AML-193 (cell line): ENCODE data around the gene CFAP97.
A peak's percentile ranks its signal among the peaks of the same experiment; 100 is the strongest.
"Not testable (repeated sequence)": the region's sequence is repeated elsewhere in the genome, so short reads cannot be mapped to it uniquely, and the experiment has no call there.

Experiments
- DNase-seq, 2 experiments: peaks; one replicate each; lab custom pipeline; 2025; lab: John Stamatoyannopoulos, UW

CFAP97 gene

DNA sequence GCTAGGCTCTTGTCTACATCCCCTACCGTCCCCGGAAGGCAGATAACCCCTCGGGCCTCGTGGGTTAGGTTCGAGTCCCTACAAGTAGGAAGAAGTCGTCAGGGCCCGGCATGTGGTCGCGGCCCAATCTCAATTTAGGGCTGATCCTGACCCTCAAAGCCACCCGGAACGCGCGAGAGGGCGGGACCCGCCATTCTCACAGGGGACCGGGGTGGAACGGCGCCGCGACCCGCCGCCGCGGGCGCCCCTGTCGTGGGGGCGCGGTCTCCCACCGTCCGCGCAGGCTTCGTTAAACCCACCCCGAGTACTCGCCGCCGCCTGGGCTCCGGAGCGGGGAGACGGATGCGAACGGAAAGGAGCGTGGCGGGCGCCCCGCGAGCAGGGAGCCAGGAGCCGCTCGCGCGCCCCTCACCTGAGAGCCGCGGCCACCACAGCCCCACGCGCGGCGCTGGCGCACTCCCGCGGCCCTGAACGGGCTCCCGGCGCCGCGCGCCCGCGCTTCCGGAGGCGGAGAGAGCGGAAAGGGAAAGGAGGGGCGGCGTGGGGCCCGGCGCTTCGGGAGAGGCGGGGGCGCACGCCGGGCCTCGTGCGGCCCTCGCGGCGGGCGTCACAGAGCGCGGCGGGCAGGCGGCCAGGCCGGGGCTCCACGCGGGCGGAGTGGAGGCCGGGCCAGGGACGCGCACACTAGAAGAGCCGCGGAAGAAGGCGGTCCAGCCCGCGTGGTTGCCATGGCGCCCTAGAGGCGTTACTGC, at the start of gene CFAP97:
Gene CFAP97, minus strand, starts transcription at position 515 of the 752 bp plus-strand sequence. CDS start 12,804 bp downstream, outside the sequence.
- peak; percentile 70 to 77 for DNase-seq

DNA sequence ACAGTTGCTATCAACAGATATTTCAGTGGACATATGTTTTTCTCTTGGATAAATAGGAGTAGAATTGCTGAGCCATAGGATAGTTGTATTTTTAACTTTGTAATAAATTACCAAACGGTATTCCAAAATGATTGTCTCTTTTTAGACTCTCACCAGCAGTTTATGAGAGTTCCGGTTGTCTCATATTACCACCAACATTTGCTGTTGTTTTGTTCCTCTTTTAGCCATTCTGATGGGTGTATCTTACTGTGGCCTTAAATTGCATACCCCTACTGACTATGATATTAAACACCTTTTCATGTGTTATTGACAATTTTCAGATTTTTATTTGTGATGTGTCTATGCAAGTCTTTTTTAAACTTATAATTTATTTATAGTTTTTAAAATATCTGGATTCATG, 45.3 kb upstream of the CFAP97 start:
- DNase-seq, result no peak

- no peak for DNase-seq
Measured at GRCh38 chr4:185248393-185249039, 44.7 kb upstream of the CFAP97 start.

DNA sequence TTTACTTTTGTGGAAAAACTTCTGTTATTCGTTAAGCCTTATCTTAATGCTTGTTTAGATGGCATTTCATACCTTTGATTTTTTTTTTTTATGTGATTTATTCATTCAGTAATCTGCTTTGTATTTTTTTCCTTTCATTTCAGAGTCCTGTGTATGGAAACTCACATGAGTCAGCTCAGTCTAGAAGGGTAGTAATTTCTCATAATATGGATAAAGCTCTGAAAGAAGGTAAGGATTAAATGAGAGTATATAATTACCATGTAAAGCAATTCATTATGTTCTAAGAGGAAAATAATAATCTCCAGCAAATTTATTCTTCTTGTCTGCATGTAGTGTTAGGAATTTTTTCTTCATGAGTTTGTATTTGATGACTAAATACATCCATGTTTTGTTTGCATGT, 43.4 kb upstream of the CFAP97 start:
- no peak for DNase-seq

DNA sequence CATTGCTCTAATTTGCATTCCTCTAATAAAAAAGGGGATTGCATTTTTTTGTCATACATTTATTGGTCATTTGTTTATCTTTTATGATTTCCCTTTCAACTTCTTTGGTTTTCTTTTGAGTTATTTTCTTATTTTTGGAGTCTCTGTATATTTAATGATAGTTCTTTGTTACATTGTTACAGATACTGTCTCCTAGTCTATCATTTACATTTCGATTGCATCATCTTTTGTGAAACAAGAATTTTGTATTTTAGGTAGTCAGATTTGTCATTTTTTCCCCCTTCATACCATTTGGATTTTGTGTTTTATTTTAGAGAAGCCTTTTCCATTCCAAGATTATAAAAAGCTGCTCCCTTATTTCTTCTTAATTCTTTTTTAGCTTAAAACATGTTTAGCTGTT, 42.7 kb upstream of the CFAP97 start:
- no peak for DNase-seq

GRCh38 chr4:185244763-185245162, 41.0 kb upstream of the CFAP97 start:
- no peak for DNase-seq

DNA sequence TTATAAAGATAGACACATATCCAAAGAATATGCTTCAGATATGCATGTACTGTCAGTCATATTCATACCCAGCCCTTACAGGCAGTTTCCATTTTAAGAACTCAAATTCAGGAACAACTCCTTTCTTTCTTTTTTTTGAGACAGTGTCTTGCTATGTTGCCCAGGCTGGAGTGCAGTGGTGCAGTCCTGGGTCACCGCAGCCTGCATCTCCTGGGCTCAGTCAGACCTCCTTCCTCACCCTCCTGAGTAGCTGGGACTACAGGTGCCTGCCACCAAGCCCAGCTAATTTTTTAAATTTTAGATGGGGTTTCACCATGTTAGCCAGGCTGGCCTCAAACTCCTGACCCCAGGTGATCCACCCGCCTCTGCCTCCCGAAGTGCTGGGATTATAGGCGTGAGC, 40.1 kb upstream of the CFAP97 start:
- no peak for DNase-seq

- DNase-seq, result no peak
Measured at GRCh38 chr4:185242749-185243533, 39.1 kb upstream of the CFAP97 start.

GRCh38 chr4:185240486-185240885, 36.7 kb upstream of the CFAP97 start:
- DNase-seq, result not testable (repeated sequence)

- DNase-seq, result no peak
Measured at GRCh38 chr4:185238750-185239149, 35.0 kb upstream of the CFAP97 start.

GRCh38 chr4:185238215-185238681, 34.4 kb upstream of the CFAP97 start:
- DNase-seq, result no peak

DNA sequence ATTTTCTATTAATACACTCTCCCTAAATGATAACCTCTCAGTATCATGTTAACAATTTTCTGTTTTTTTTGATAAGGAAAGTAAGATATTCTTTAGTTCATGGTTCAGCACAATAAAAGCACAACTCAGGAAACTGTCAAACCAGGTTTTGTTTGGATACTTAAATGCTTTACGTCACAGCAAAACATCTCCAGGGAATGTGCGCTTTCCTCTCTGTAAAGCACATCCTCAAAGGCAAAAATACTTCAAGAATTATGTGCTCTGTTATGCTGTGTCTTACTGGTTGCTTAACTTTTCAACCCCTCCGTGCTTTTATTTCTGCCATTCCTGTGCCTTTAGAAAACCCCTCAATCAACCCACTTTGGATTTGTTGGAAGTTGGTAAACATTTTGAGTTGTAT, 33.4 kb upstream of the CFAP97 start:
- no peak for DNase-seq

DNA sequence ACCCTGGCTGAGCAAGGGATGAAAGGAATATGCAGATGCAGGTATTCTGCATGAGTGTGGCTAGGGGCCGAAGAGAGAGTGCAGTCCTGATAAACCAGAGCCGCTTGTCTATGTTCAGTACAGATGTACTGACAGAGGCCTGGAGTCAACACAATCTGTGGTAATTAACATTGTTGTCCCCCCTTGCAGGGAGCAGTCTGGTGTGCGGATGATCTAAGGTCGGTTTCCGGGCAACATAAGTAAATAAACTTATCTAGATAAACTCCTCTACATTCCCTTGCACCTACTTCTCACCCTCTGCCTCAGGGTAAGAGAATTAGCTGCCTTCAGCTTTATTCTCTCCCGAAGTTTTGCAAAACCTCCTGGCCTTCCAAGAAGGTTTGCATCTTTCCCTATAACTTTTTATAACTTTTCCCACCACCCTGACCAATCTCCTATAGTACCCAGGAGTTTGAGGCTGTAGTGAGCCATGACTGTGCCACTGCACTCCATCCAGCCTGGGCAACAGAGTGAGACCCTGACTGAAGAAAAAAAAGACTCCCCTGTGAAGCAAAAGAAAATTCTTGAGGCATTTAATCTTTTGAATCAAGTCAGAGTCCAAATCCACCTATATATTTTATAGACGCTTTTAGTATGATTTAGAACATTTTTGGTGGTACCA, 32.2 kb upstream of the CFAP97 start:
- no peak for DNase-seq

DNA sequence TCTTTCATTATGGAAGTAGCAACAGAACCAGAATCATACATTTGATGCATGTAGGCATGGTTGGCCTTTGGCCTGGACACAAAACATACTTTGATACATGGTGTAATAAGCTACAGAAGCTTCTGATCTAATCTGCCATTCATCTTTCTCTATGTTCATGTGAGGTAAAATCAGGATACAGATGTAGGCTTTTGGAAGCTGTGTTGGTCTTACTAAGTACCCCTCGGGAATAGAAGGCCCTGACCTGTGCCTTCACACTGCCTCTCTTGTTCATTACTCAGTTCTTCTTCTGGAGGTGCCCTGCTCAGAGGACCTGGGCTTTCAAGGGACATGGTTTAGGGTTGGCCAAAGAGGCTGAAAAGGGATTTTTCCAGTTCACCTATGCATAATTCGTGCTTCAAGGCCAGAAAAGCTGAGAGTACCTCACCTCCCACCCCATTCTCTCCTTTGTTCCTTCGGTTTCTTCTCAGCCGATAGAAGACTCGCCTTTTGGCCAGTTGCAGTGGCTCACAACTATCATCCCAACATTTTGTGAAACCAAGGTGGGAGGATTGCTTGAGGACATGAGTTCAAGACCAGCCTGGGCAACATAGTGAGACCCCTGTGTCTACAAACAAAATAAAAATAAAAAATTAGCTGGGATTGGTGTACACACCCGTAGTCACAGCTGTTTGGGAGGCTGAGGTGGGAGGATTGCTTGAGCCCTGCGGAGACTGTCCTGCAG, 31.5 kb upstream of the CFAP97 start:
- no peak for DNase-seq

DNA sequence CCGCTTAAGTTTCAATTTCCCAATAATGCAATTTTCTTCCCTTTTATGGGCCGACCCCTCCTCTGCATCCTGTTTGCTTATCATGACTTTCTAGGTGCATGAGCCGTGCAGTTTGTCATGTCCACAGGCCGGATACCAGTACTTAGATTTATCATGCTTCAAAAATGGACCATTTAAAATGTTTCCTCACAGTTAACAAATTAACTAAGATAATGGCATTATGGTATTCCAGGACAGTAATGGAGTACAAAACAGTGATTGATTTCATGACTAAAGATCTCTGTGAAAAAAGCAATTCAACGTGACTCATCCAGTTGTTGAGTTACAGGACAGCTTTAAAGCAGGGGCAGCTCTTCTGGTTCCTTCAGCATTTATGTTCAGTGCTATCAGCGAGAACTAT, 28.6 kb upstream of the CFAP97 start:
- no peak for DNase-seq

GRCh38 chr4:185229021-185229818, 25.4 kb upstream of the CFAP97 start:
- no peak for DNase-seq

- no peak for DNase-seq
Measured at GRCh38 chr4:185227713-185228278, 24.0 kb upstream of the CFAP97 start.

GRCh38 chr4:185227131-185227551, 23.3 kb upstream of the CFAP97 start:
- DNase-seq, result no peak

- no peak for DNase-seq
Measured at GRCh38 chr4:185225940-185226339, 22.1 kb upstream of the CFAP97 start.

DNA sequence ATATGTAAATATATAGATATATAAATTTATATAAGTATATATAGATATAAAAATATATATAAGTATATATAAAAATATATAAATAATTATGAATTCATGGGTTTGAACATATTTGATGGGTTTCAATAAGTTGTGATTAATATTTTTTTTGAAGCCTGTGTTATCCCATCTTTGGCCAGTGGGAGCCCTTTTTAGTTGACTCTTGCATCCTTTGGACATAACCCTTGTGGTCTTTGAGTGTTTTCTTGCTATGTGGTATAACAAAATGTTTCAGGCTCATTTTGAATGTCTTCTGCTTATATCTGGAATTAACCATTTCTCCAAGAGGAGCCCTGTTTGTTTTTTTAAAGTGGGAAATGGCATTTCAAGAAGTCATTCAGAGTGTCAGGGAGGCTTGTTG, 20.8 kb upstream of the CFAP97 start:
- DNase-seq, result no peak
